Prostate gland (tissue), 2 donors: ENCODE measurements around the gene SLC1A2.

Experiments
- POLR2A ChIP-seq: fragments of 450-650 bp; IDR thresholded peaks from one replicate; pipeline ENCODE4 v1.6.1; 2016; ENCODE audit warnings: antibody characterized with exemption, mild to moderate bottlenecking
- TF ChIP-seq, protein P1 (sequence below), 4 experiments: fragments of 200-600 bp in 2 of 4; fragments of 450-650 bp in 2 of 4; sonication (generic) in 2 of 4; IDR thresholded peaks; 1 replicate in 3 of 4; 2 replicates in 1 of 4; pipeline ENCODE4 v1.5.1; 2016 to 2019; ENCODE audit warnings: antibody characterized with exemption in 4 of 4, mild to moderate bottlenecking in 2 of 4, moderate library complexity in 2 of 4

DNA sequence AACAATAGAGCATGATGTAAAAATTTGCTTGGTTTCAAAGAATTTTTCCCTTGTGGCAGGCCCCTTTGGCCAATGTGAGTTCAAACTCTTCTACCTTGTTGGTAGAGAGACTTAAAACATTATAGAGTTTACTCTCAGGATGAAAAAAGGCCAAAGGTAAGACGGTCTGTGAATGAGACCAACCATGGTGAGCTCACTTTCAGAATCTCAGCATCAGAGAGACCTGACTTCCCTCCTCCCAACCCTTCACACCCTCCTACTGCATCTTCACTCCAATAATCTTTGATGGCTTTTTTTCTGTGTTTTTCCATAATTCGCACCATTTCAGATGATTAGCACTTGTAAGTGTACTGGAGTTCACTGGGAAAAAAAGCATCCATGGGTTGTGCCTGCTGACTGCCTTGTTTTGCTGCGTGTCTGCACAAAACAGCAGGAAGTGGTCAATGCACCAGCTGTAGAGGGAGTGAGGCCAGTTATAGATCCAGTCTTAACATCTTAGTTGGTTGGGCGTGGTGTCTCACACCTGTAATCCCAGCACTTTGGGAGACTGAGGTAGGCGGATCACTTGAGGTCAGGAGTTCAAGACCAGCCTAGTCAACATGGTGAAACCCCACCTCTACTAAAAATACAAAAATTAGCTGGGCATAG lies 64.1 kb downstream of the SLC1A2 start:
- TF ChIP-seq, protein P1, sequence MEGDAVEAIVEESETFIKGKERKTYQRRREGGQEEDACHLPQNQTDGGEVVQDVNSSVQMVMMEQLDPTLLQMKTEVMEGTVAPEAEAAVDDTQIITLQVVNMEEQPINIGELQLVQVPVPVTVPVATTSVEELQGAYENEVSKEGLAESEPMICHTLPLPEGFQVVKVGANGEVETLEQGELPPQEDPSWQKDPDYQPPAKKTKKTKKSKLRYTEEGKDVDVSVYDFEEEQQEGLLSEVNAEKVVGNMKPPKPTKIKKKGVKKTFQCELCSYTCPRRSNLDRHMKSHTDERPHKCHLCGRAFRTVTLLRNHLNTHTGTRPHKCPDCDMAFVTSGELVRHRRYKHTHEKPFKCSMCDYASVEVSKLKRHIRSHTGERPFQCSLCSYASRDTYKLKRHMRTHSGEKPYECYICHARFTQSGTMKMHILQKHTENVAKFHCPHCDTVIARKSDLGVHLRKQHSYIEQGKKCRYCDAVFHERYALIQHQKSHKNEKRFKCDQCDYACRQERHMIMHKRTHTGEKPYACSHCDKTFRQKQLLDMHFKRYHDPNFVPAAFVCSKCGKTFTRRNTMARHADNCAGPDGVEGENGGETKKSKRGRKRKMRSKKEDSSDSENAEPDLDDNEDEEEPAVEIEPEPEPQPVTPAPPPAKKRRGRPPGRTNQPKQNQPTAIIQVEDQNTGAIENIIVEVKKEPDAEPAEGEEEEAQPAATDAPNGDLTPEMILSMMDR (IDR thresholded peaks at IDR 0.05) = no peak
- TF ChIP-seq POLR2A = no peak
